B cell (primary cell): Measurements from ENCODE around the gene ERCC1. TPM values are rescaled to one million over a fixed set of nuclear protein-coding genes. Genes with fewer than 3 reads are reported as not detected.

Source experiments
- ATAC-seq: fragments of 200-7000 bp; cut with Tn5 transposase; one replicate; pipeline ENCODE4 v1.10.0; 2021; ENCODE audit warnings: low read depth, mild to moderate bottlenecking, moderate number of reproducible peaks, moderate library complexity
- CTCF ChIA-PET: fragments of 350-600 bp; sonication (Branson Sonifier 250); formaldehyde crosslinking; loops from one replicate; lab custom pipeline; 2021; ENCODE audit warnings: antibody characterized with exemption, inconsistent platforms; lab: Charles Lee
- POLR2A ChIA-PET: fragments of 350-600 bp; sonication (Branson Sonifier 250); formaldehyde crosslinking; loops from one replicate; lab custom pipeline; 2021; ENCODE audit warnings: antibody characterized with exemption; lab: Charles Lee
- DNase-seq: peaks from one replicate; pipeline ENCODE4 v3.0.0; 2013
- H2AFZ ChIP-seq: 2 replicates; pipeline ENCODE4 v1.6.1; 2012; ENCODE audit warnings: mild to moderate bottlenecking, low read depth, low read length; ENCODE audit not compliant: insufficient read depth, poor library complexity, severe bottlenecking
- H3K27ac ChIP-seq, 2 donors: 1 replicate in 1 of 2; 2 replicates in 1 of 2; pipeline ENCODE4 v1.5.1; 2012 to 2013; ENCODE audit warnings: low read length in 2 of 2, mild to moderate bottlenecking in 2 of 2, moderate library complexity in 1 of 2
- H3K27me3 ChIP-seq, 4 experiments: fragments of 200-600 bp in 1 of 4; sonication (generic) in 1 of 4; replicated peaks in 1 of 4; 1 replicate in 2 of 4; 2 replicates in 2 of 4; pipeline versions ENCODE4 v1.6.1 to v1.7.0; 2013 to 2016; ENCODE audit warnings: low read length in 3 of 4, mild to moderate bottlenecking in 2 of 4, mixed read lengths in 1 of 4, moderate library complexity in 1 of 4; ENCODE audit not compliant: insufficient read depth in 4 of 4, control insufficient read depth in 3 of 4; ENCODE audit errors: control extremely low read depth in 1 of 4
- H3K36me3 ChIP-seq, 2 experiments: replicated peaks in 1 of 2; 1 replicate in 1 of 2; 2 replicates in 1 of 2; pipeline versions ENCODE4 v1.6.1 to v1.7.1; 2013; ENCODE audit warnings: low read length in 1 of 2; ENCODE audit not compliant: insufficient read depth in 2 of 2, control insufficient read depth in 1 of 2; ENCODE audit errors: control extremely low read depth in 1 of 2, extremely low read depth in 1 of 2
- H3K4me1 ChIP-seq, 2 donors: fragments of 200-600 bp in 1 of 2; sonication (generic) in 1 of 2; 1 replicate in 1 of 2; 2 replicates in 1 of 2; pipeline versions ENCODE4 v1.5.1 to v1.6.1; 2013 to 2017; ENCODE audit warnings: low read length in 2 of 2; ENCODE audit not compliant: control insufficient read depth in 2 of 2, insufficient read depth in 2 of 2
- H3K4me2 ChIP-seq: replicated peaks from 2 replicates; pipeline ENCODE3; 2012; ENCODE audit warnings: mild to moderate bottlenecking, low read depth, low read length; ENCODE audit not compliant: poor library complexity, severe bottlenecking
- H3K4me3 ChIP-seq, 5 experiments: fragments of 200-600 bp in 1 of 5; sonication (generic) in 1 of 5; 1 replicate in 3 of 5; 2 replicates in 2 of 5; pipeline versions ENCODE4 v1.5.1 to v1.7.0; 2011 to 2016; ENCODE audit warnings: low read length in 4 of 5, mild to moderate bottlenecking in 4 of 5, low read depth in 2 of 5, control low read depth in 1 of 5, moderate library complexity in 1 of 5; ENCODE audit not compliant: insufficient read depth in 1 of 5; ENCODE audit errors: control extremely low read depth in 1 of 5, extremely low read depth in 1 of 5
- H3K79me2 ChIP-seq: fragments of 200-600 bp; sonication (generic); one replicate; pipeline ENCODE4 v1.6.0; 2016; ENCODE audit warnings: low read length; ENCODE audit not compliant: control insufficient read depth, insufficient read depth
- H3K9ac ChIP-seq: fragments of 200-600 bp; sonication (generic); 2 replicates; pipeline ENCODE4 v1.6.1; 2017; ENCODE audit warnings: mild to moderate bottlenecking, low read length, moderate library complexity
- H3K9me3 ChIP-seq, 3 donors: one replicate each; pipeline versions ENCODE4 v1.6.1 to v1.7.1; 2013; ENCODE audit warnings: low read length in 2 of 3; ENCODE audit not compliant: control insufficient read depth in 2 of 3, insufficient read depth in 1 of 3; ENCODE audit errors: control extremely low read depth in 1 of 3
- H4K20me1 ChIP-seq: 2 replicates; pipeline ENCODE4 v1.6.0; 2012; ENCODE audit warnings: mild to moderate bottlenecking, low read length; ENCODE audit not compliant: insufficient read depth, control insufficient read depth, poor library complexity, severe bottlenecking
- H3K27ac Mint-ChIP-seq: one replicate; pipeline ENCODE4 v1.8.0; 2021; ENCODE audit warnings: mixed read lengths
- H3K27me3 Mint-ChIP-seq: one replicate; pipeline ENCODE4 v1.8.0; 2021; ENCODE audit warnings: mixed read lengths
- H3K4me1 Mint-ChIP-seq: one replicate; pipeline ENCODE4 v1.8.0; 2021; ENCODE audit warnings: mixed read lengths
- H3K4me3 Mint-ChIP-seq: one replicate; pipeline ENCODE4 v1.8.0; 2021; ENCODE audit warnings: mixed read lengths
- H3K9me3 Mint-ChIP-seq: one replicate; pipeline ENCODE4 v1.8.0; 2022; ENCODE audit warnings: mixed read lengths; ENCODE audit not compliant: insufficient read depth
- CTCF ChIP-seq: fragments of 200-600 bp; IDR thresholded peaks from one replicate; pipeline ENCODE4 v1.8.0; 2022; ENCODE audit warnings: antibody characterized with exemption, mild to moderate bottlenecking
- EZH2 ChIP-seq: IDR thresholded peaks from 2 replicates; pipeline ENCODE4 v1.6.1; 2012; ENCODE audit warnings: borderline replicate concordance, low read depth, mild to moderate bottlenecking, moderate library complexity, low read length; ENCODE audit not compliant: insufficient read depth, poor library complexity, severe bottlenecking
- WGBS: methylation state at CpG from one replicate; pipeline ENCODE4 v1.1.5; 2013; ENCODE audit warnings: missing lambda C conversion rate; ENCODE audit not compliant: insufficient coverage; 5-methylcytosine and 5-hydroxymethylcytosine counted together
- intact Hi-C: fragments of 100-400 bp; cut with micrococcal nuclease; formaldehyde crosslinking; loops from one replicate; pipeline ENCODE4 v1.10.0; 2022
- polyA plus RNA-seq: library from polyadenylated mRNA; depleted of rRNA; stranded (reverse); fragments of >200 nt; gene quantifications from 2 replicates; pipeline ENCODE4 v1.2.3, GENCODE V29; 2012
- total RNA-seq, 2 donors: library from RNA; stranded (reverse); fragments of 120-200 nt in 1 of 2; gene quantifications; 1 replicate in 1 of 2; 2 replicates in 1 of 2; pipeline versions ENCODE4 v1.2.3 to v1.2.4, GENCODE V29; 2013 to 2022

Gene ERCC1
- total and polyA plus RNA-seq, 2 donors (not counting 1 experiment from before 2014, with no cell fraction given), result 75.7 to 81.9 TPM

GRCh38 chr19:45440873-45441654 lies 17.3 kb upstream of the ERCC1 start:
- peaks cover 35 to 44% of the 10 kb centered on the region in 2 donors for H3K4me1 ChIP-seq
- no peaks in the 10 kb centered on the region for H3K27me3 Mint-ChIP-seq

More at GRCh38 chr19:45440873-45441654, 17.3 kb upstream of the ERCC1 start:
- Histone ChIP-seq H3K79me2 (no peaks in the 10 kb centered on the region), H2AFZ (no peak overlapping the region), H3K27me3 (no peaks in the 10 kb centered on the region), H3K9me3 (no peaks in the 10 kb centered on the region), H3K4me2 (no peak overlapping the region), H4K20me1 (no peaks in the 10 kb centered on the region), H3K9ac (no peak overlapping the region), H3K36me3 (no peaks in the 10 kb centered on the region), H3K27ac (no peak overlapping the region), H3K4me3 (no peak overlapping the region)
- TF ChIP-seq CTCF, result no peak
- no peak for TF ChIP-seq EZH2
- Mint-ChIP-seq H3K27ac (peak overlapping the region; percentile 91), H3K4me3 (peak overlapping the region; percentile 85), H3K9me3 (no peaks in the 10 kb centered on the region), H3K4me1 (peaks cover 41% of the 10 kb centered on the region)
- CTCF ChIA-PET, result interaction anchor here (1.0 to 8.0 kb wide), 7 partner anchors 8 to 201 kb away, joined by 4 to 453 read pairs (median 16); partner anchors contain the start of gene FOSB
- POLR2A ChIA-PET, result interaction anchor here (0.7 to 3.2 kb wide), 4 partner anchors 20 to 37 kb away, joined by 3 to 45 read pairs (median 20); partner anchors contain the start of gene FOSB
- ATAC-seq (no peak), DNase-seq (no peak)
- intact Hi-C loops, result loop anchor here (5.0 kb wide), 1 partner anchor 34 kb away; the partner anchor contains the start of genes POLR1G and PPP1R13L
- over 99% methylated on average over 8 of the region's 9 CpGs for WGBS
